Measurements from ENCODE around the gene ARSJ. TPM values are rescaled to one million over a fixed set of nuclear protein-coding genes. Genes with fewer than 3 reads are reported as not detected.

Gene ARSJ
- total RNA-seq, 4 donors from 2014 or later, result 18.1 to 26.0 (median 21.2) TPM

DNA sequence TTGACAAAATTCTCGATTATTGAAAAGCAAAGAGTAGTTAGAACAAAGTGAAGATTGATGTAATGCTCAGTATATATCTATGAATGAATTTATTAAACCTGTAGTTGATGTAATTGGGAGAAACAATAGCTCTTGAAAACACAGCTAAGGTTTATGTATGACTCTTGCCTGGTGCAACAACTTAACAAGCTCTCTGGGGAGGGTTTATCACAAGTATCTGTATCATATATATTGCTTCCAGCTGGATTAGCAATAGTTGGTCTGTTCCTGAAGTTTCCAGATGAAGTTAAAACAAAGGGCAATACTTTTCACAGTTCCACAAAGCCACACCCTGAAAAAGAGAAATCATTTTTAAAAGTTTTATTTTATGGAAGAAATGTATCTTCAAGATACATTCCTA lies 91.4 kb downstream of the ARSJ start:
- H3K36me3 ChIP-seq, result no peaks in the 10 kb centered on the region

DNA sequence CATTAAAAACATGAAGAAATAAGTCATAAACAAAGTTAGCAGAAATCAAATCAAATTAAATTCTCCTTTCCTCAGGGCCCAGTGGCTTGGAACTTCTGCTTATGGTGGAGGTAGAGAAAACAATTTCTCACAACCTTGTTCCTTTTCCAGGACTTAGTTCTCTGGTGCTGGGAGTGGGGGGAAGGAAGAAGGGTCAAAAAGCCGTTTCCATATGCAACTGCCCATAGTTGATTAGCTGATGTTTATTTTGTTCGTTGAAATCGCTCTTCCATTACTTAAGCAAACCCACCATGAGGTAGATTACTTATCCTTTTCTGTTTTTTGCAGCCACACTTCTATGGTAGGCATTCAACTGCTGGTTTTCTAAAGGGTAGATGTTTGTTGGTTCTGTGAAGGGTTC lies 94.2 kb downstream of the ARSJ start:
- TF ChIP-seq EP300 (IDR thresholded peaks at IDR 0.05) (no peak), POLR2A (IDR thresholded peaks at IDR 0.05; ENCODE audit: low read depth) (no peak), POLR2AphosphoS5 (IDR thresholded peaks at IDR 0.05) (no peak)
- TF ChIP-seq, protein P1, sequence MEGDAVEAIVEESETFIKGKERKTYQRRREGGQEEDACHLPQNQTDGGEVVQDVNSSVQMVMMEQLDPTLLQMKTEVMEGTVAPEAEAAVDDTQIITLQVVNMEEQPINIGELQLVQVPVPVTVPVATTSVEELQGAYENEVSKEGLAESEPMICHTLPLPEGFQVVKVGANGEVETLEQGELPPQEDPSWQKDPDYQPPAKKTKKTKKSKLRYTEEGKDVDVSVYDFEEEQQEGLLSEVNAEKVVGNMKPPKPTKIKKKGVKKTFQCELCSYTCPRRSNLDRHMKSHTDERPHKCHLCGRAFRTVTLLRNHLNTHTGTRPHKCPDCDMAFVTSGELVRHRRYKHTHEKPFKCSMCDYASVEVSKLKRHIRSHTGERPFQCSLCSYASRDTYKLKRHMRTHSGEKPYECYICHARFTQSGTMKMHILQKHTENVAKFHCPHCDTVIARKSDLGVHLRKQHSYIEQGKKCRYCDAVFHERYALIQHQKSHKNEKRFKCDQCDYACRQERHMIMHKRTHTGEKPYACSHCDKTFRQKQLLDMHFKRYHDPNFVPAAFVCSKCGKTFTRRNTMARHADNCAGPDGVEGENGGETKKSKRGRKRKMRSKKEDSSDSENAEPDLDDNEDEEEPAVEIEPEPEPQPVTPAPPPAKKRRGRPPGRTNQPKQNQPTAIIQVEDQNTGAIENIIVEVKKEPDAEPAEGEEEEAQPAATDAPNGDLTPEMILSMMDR (IDR thresholded peaks at IDR 0.05), result no peak
- intact Hi-C loops (cut with DNase I), result no loop called here
- WGBS, result 86% methylated on average over 3 of the region's 3 CpGs
- Histone ChIP-seq H3K4me3 (no peak overlapping the region), H3K4me1 (no peaks in the 10 kb centered on the region), H3K27me3 (no peaks in the 10 kb centered on the region), H3K9me3 (no peaks in the 10 kb centered on the region), H3K36me3 (no peaks in the 10 kb centered on the region), H3K27ac (replicated peaks in 1 of 4) (no peak overlapping the region)
- DNase-seq (ENCODE audit: extremely low spot score), result no peak

More for the DNA sequence above, 91.4 kb downstream of the ARSJ start:
- Histone ChIP-seq H3K27me3 (no peaks in the 10 kb centered on the region), H3K27ac (replicated peaks in 1 of 4) (no peak overlapping the region), H3K9me3 (no peaks in the 10 kb centered on the region), H3K4me1 (no peaks in the 10 kb centered on the region), H3K4me3 (no peak overlapping the region)
- TF ChIP-seq, protein P1 (IDR thresholded peaks at IDR 0.05), result no peak
- TF ChIP-seq EP300 (IDR thresholded peaks at IDR 0.05), result no peak
- TF ChIP-seq POLR2A (IDR thresholded peaks at IDR 0.05; ENCODE audit: low read depth), result no peak
- no peak for TF ChIP-seq POLR2AphosphoS5 (IDR thresholded peaks at IDR 0.05)
- intact Hi-C loops (cut with DNase I), result no loop called here
- 86% methylated on average over 1 of the region's 1 CpG for WGBS
- no peak for DNase-seq (ENCODE audit: extremely low spot score)

DNA sequence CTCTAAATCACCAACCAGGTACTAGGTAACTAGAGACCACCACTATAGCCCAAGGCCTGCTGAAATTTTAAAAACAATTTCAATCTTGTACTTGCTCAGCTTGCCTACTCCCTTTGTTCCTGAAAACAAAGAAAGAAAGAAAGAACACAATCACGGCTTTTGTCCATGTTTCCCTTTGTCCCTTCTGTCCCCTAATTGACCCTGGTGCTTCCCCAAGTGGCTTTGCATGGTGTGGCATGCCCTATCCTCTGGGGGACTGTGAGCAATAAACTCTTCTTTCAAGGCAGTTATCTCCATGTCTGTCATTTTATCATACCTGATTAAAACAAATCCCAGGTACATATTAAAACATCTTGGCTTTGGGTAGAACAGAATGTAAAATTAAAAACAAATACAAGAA lies 94.8 kb downstream of the ARSJ start:
- Histone ChIP-seq H3K27me3 (no peaks in the 10 kb centered on the region), H3K27ac (replicated peaks in 1 of 4) (no peak overlapping the region), H3K4me1 (no peaks in the 10 kb centered on the region), H3K36me3 (no peaks in the 10 kb centered on the region), H3K9me3 (no peaks in the 10 kb centered on the region), H3K4me3 (no peak overlapping the region)
- intact Hi-C loops (cut with DNase I), result no loop called here
- no peak for DNase-seq (ENCODE audit: extremely low spot score)
- 88% methylated on average over 1 of the region's 1 CpG for WGBS
- TF ChIP-seq POLR2AphosphoS5 (IDR thresholded peaks at IDR 0.05) (no peak), EP300 (IDR thresholded peaks at IDR 0.05) (no peak), POLR2A (IDR thresholded peaks at IDR 0.05; ENCODE audit: low read depth) (no peak)
- TF ChIP-seq, protein P1 (IDR thresholded peaks at IDR 0.05), result no peak

DNA sequence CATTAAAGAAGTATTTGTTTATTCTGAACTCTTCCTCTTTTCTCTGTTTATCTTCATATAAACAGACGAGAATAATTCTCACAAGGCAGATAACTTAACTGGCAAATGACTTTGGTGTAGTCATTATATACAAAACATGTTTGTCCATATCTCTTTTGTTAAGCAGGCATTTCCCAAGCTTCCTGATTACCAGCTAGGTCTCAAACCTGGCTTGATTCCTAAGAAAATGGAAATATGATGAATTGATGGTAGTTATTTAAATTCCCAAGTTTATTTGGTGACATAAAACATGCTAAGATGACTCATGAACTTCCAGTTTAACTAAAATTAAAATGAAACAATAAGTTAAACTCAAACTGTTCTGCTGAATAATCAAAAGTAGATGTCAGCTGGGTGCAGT lies 96.8 kb downstream of the ARSJ start:
- no peaks in the 10 kb centered on the region for H3K27me3 ChIP-seq
- TF ChIP-seq, protein P1 (IDR thresholded peaks at IDR 0.05), result no peak
- TF ChIP-seq POLR2A (IDR thresholded peaks at IDR 0.05; ENCODE audit: low read depth), result no peak
- TF ChIP-seq EP300 (IDR thresholded peaks at IDR 0.05), result no peak
- no peak for TF ChIP-seq POLR2AphosphoS5 (IDR thresholded peaks at IDR 0.05)
- no peak overlapping the region for H3K4me3 ChIP-seq
- H3K27ac ChIP-seq (replicated peaks in 1 of 4), result no peak overlapping the region
- no peaks in the 10 kb centered on the region for H3K9me3 ChIP-seq
- DNase-seq (ENCODE audit: extremely low spot score), result no peak
- intact Hi-C loops (cut with DNase I), result no loop called here
- no peaks in the 10 kb centered on the region for H3K36me3 ChIP-seq
- no peaks in the 10 kb centered on the region for H3K4me1 ChIP-seq
- 42% methylated on average over 1 of the region's 1 CpG for WGBS

DNA sequence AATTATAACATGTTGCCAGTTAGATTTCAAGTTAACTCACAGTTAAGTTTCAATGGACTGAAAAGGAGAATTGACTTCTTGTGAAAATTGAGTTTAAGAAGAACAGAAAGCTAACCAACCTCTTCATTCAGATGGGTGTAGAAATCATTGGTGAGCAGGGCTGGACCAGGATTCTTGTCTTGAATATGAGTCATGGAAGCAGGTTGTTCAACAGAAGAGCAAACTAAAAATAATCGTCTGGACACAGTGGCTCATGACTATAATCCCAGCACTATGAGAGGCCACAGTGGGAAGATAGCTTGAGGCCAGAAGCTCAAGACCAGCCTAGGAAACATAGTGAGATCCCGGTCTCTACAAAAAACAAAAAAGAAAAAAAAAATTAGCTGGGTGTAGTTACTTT lies 98.2 kb downstream of the ARSJ start:
- intact Hi-C loops (cut with DNase I), result no loop called here
- WGBS, result 66% methylated on average over 2 of the region's 2 CpGs
- H3K9me3 ChIP-seq, result no peaks in the 10 kb centered on the region
- H3K27ac ChIP-seq (replicated peaks in 1 of 4), result no peak overlapping the region
- H3K36me3 ChIP-seq, result no peaks in the 10 kb centered on the region
- no peaks in the 10 kb centered on the region for H3K4me1 ChIP-seq
- no peak overlapping the region for H3K4me3 ChIP-seq
- TF ChIP-seq, protein P1 (IDR thresholded peaks at IDR 0.05), result no peak
- TF ChIP-seq EP300 (IDR thresholded peaks at IDR 0.05) (no peak), POLR2A (IDR thresholded peaks at IDR 0.05; ENCODE audit: low read depth) (no peak), POLR2AphosphoS5 (IDR thresholded peaks at IDR 0.05) (no peak)
- DNase-seq (ENCODE audit: extremely low spot score), result no peak
- H3K27me3 ChIP-seq, result no peaks in the 10 kb centered on the region

Measured in esophagus muscularis mucosa (tissue), 4 donors.